ENCODE results near the gene FXYD1. TPM values are rescaled to one million over a fixed set of nuclear protein-coding genes. Genes with fewer than 3 reads are reported as not detected.

FXYD1 gene
- total and polyA plus RNA-seq, 2 of the 8 experiments (the other 6 are each of a cell fraction or from before 2014, with no cell fraction given), result 1.6 to 8.1 TPM

GRCh38 chr19:35123573-35123972 is 15.1 kb upstream of the FXYD1 start:
- ChIA-PET POLR2A (ENCODE audit: partially characterized antibody) (interaction anchor here (0.9 to 1.2 kb wide), 4 partner anchors 11 to 146 kb away, joined by 3 to 4 read pairs (median 4); partner anchors contain the start of gene LGI4), CTCF (ENCODE audit: partially characterized antibody) (interaction anchor here (1.1 to 4.6 kb wide), 4 partner anchors 8 to 33 kb away, joined by 3 to 41 read pairs (median 7); partner anchors contain the start of genes FXYD3 and LGI4)
- Histone ChIP-seq H2BK20ac (ENCODE audit: low read length) (peak overlapping the region; percentile 92; the same call in 1 of the 2 replicates), H3K23ac (ENCODE audit: insufficient read length) (no peak overlapping the region), H3K36me3 (ENCODE audit: control insufficient read depth in 2 of 4, insufficient read depth in 4 of 4, low read length in 3 of 4) (no peaks in the 10 kb centered on the region), H2AFZ (ENCODE audit: low read length) (no peak overlapping the region), H4K8ac (ENCODE audit: extremely low read depth, insufficient read depth, low read length) (no peak overlapping the region; the same call in 1 of the 2 replicates), H3K9me3 (ENCODE audit: insufficient read depth in 2 of 2, low read depth in 1 of 2, low read length in 1 of 2) (no peaks in the 10 kb centered on the region), H3K4ac (replicated peaks; ENCODE audit: insufficient read length, low read depth, low read length) (no peak overlapping the region), H2BK15ac (ENCODE audit: low read length) (peak overlapping the region; percentile 95; the same call in 1 of the 2 replicates), H3K4me1 (replicated peaks in 1 of 4; ENCODE audit: control insufficient read depth in 3 of 4, insufficient read depth in 4 of 4, low read length in 3 of 4) (peaks cover 3 to 16% (median 9%) of the 10 kb centered on the region in 4 experiments; a peak in 6 of 7 replicates), H2BK5ac (ENCODE audit: low read depth, low read length) (peak overlapping the region; percentile 64; the same call in 1 of the 2 replicates), H3K56ac (replicated peaks; ENCODE audit: insufficient read length, low read depth, low read length) (no peak overlapping the region), H3K79me1 (ENCODE audit: low read depth, low read length) (no peaks in the 10 kb centered on the region), H2BK12ac (ENCODE audit: low read depth, low read length) (peak overlapping the region; percentile 68; the same call in 1 of the 2 replicates), H3K23me2 (ENCODE audit: low read depth, low read length) (no peaks in the 10 kb centered on the region), H3K14ac (ENCODE audit: insufficient read length) (no peak overlapping the region), H3K27me3 (replicated peaks in 1 of 4; ENCODE audit: control insufficient read depth in 3 of 4, extremely low read depth in 1 of 4, insufficient read depth in 3 of 4, low read length in 3 of 4) (no peaks in the 10 kb centered on the region; a peak in 1 of 7 replicates), H3K79me2 (ENCODE audit: control insufficient read depth in 1 of 2, insufficient read depth in 2 of 2, low read length in 2 of 2) (no peaks in the 10 kb centered on the region), H2BK120ac (replicated peaks; ENCODE audit: low read depth, low read length) (no peak overlapping the region), H4K5ac (ENCODE audit: insufficient read length, low read depth, low read length) (no peak overlapping the region), H3K18ac (ENCODE audit: extremely low read depth, low read length) (peak overlapping the region; percentile 55; the same call in 1 of the 2 replicates), H3K9ac (replicated peaks in 1 of 4; ENCODE audit: extremely low read depth in 1 of 4, low read depth in 3 of 4, low read length in 3 of 4) (no peak overlapping the region), H3K27ac (ENCODE audit: low read depth, low read length) (no peak overlapping the region), H3K4me3 (ENCODE audit: extremely low read depth in 1 of 4, insufficient read depth in 2 of 4, low read depth in 3 of 4, low read length in 4 of 4) (no peak overlapping the region), H4K91ac (replicated peaks; ENCODE audit: insufficient read length, low read length) (peak overlapping the region; percentile 94), H2AK5ac (ENCODE audit: low read depth, low read length) (no peak overlapping the region), H4K20me1 (replicated peaks in 1 of 2; ENCODE audit: control insufficient read depth in 1 of 2, insufficient read depth in 2 of 2, low read length in 2 of 2) (no peaks in the 10 kb centered on the region), H3K4me2 (ENCODE audit: insufficient read depth in 1 of 2, low read depth in 2 of 2, low read length in 2 of 2) (no peak overlapping the region; a peak in 1 of 4 replicates)
- WGBS, 2 experiments (ENCODE audit: extremely low coverage in 1 of 2, insufficient coverage in 1 of 2, insufficient read length in 1 of 2, insufficient replicate concordance in 2 of 2, low coverage in 1 of 2, low lambda C conversion rate in 2 of 2, missing lambda C conversion rate in 1 of 2), result 92% methylated on average over 5 of the region's 5 CpGs; no CpG with 5 or more reads in 1 of the 2 experiments
- DNase-seq (ENCODE audit: low read depth in 1 of 2, low spot score in 2 of 2) (no peak), FAIRE-seq (no peak)
- TF ChIP-seq GABPA (IDR thresholded peaks at IDR 0.05; ENCODE audit: borderline replicate concordance, insufficient read depth, low read length), result no peak
- TF ChIP-seq TBP (IDR thresholded peaks at IDR 0.05; ENCODE audit: low read depth, low read length), result no peak
- TF ChIP-seq SRF (IDR thresholded peaks at IDR 0.05; ENCODE audit: low read depth, low read length), result no peak
- TF ChIP-seq KDM5A (IDR thresholded peaks at IDR 0.05; ENCODE audit: low read length), result no peak
- TF ChIP-seq EZH2 (IDR thresholded peaks at IDR 0.05; ENCODE audit: low read depth, low read length, severe bottlenecking), result no peak
- TF ChIP-seq HDAC6 (IDR thresholded peaks at IDR 0.05; ENCODE audit: low read depth, low read length), result no peak
- TF ChIP-seq, protein P1, sequence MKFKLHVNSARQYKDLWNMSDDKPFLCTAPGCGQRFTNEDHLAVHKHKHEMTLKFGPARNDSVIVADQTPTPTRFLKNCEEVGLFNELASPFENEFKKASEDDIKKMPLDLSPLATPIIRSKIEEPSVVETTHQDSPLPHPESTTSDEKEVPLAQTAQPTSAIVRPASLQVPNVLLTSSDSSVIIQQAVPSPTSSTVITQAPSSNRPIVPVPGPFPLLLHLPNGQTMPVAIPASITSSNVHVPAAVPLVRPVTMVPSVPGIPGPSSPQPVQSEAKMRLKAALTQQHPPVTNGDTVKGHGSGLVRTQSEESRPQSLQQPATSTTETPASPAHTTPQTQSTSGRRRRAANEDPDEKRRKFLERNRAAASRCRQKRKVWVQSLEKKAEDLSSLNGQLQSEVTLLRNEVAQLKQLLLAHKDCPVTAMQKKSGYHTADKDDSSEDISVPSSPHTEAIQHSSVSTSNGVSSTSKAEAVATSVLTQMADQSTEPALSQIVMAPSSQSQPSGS (IDR thresholded peaks at IDR 0.05; ENCODE audit: low read length), result no peak
- TF ChIP-seq CBX5 (IDR thresholded peaks at IDR 0.05; ENCODE audit: low read depth, low read length), result no peak
- no peak for TF ChIP-seq MAFK (IDR thresholded peaks at IDR 0.05; ENCODE audit: low read depth, low read length)
- TF ChIP-seq CEBPB (IDR thresholded peaks at IDR 0.05; ENCODE audit: low read depth, low read length), result no peak
- TF ChIP-seq TCF12 (IDR thresholded peaks at IDR 0.05; ENCODE audit: low read depth, low read length), result no peak
- TF ChIP-seq CBX8 (IDR thresholded peaks at IDR 0.05; ENCODE audit: borderline replicate concordance, low read depth, low read length), result no peak

Data from H1 (cell line).